GM19438 (cell line): Measurements from ENCODE around the gene SLC13A3.

Source experiments
- ATAC-seq: cut with Tn5 transposase; IDR thresholded peaks from one replicate; pipeline ENCODE4 v1.9.1; 2021; ENCODE audit warnings: low read depth; ENCODE audit not compliant: unreplicated experiment

The SLC13A3 gene

DNA sequence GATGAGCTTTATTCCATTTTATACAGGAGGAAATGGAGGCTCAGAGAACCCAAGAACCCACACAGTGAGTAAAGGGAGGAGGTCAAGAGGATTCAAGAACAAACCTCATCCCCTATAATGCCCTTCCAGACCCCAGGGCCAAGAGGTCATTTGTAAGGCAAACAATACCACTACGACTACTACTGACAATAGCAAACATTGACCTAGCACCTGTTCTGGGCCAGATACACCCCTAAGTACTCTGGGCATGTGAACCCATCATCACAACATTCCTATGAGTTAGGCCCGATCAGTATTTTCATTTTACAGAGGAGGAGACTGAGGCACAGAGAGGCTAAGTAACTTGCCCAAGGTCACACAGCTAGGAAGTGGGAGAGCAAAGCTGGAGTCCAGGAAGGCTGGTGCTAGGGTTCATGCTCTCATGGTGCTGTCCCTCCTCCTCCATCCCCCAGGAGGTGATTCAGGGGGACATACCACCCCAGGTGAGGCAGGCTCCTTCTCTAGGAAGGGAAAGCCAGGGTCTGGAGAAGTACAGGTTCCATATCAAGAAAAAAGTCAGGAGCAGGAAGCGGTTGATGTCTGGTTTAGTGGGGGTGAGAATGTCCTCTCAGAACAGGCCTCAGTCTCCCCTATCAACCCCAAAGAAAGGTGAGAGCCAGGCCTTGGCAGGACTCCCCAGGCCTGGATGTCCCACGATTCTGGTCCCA lies 13.7 kb downstream of the SLC13A3 start:
- ATAC-seq, result no peak

DNA sequence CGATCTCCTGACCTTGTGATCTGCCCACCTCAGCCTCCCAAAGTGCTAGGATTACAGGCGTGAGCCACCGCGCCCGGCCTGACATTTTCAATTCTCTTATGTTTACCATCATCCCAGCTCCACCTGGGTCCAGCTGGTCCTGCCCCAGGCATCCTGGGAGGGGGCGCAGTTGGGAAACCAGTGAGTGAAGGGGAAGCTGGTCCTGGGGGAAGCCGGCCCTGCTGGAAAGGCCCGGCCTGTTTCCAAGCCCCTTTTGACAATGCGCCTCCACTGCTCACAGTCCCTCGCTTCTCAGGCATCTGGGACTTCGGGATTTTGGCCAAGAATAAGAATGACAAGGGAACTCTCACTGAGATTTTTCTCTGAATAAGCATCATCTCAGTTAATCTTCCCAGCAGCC lies 14.2 kb downstream of the SLC13A3 start:
- no peak for ATAC-seq

DNA sequence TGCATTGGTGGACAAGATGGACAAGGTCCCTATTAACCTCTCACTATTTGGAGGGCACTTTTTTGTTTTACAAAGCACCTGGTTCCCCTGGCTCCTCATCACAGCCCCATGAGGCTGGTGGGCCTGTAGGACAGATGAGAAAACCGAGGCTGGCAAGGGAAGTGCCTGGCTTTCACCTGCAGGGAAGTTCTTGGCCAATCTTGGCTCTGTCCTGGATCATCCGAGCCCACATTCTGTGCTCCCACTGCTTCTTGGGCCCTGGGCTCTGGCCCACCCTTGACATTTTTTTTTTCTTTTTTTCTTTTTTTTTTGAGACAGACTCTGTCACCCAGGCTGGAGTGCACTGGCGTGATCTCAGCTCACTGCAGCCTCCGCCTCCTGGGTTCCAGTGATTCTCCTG lies 14.7 kb downstream of the SLC13A3 start:
- no peak for ATAC-seq

DNA sequence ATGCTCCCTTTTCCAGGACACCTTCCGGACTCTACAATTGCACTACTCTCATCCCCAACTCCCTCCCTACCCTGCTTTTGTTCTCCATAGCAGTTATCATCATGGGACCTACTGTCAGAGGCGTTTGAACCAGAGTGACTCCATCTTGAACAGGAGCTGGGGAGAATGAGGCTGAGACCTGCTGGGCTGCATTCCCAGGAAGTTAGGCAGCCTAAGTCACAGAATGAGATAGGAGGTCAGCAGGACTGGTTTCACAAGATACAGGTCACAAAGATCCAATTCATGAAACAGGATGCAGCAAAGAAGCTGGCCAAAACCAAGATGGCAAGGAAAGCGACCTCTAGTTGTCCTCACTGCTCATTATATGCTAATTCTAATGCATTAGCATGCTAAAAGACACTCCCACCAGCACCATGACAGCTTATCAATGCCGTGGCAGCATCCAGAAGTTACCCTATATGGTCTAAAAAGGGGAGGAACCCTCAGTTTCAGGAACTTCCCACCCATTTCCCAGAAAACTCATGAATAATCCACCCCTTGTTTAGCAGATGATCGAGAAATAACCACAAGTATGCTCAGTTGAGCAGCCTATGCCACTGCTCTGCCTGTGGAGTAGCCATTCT lies 15.6 kb downstream of the SLC13A3 start:
- no peak for ATAC-seq

DNA sequence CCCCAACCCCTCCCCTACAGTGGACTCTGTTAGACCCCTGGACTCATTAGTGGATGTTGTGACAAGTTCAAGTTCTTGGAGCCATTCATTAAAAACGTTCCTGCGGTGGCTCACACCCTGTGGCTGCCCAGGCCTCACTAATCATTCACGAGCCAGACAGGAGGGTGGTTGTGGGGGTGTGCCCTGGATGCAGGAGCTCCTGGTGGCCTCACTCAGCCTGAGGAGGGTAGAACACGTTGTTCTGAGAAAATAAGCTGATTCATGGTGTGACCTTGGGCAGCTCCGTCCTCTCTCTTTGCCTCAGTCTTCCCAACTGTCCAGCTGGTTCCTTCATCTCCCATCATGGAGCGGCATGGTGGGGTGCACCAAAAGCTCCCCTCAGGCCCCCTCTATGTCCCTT lies 16.7 kb downstream of the SLC13A3 start:
- no peak for ATAC-seq

DNA sequence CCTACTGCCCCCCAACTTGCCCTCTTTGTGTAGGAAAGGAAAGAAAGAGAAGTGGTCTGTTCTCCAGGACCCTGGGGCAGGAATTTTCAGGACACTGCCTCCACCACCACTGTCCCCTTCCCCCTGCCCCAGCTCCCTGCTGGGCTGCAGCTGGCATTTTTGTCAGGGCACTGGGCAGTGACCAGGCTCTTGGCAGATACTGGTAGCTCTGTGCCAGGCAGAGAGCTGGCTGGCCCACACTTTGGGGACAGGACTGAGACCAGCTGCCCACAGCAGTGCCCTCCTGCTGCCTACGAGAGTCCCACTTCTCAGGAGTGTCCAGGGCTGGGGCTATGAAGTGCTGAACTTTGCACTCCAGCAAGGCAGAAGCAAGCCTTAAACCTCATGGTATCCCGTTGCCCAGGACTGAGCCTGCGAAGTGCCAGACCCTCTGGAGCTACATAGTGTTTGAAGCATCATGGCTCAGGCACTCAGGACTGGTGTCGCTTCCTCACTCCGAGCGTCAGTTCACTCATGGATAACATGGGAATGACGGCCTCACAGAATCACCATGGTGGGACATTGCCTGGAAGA lies 19.3 kb downstream of the SLC13A3 start:
- ATAC-seq, result no peak

DNA sequence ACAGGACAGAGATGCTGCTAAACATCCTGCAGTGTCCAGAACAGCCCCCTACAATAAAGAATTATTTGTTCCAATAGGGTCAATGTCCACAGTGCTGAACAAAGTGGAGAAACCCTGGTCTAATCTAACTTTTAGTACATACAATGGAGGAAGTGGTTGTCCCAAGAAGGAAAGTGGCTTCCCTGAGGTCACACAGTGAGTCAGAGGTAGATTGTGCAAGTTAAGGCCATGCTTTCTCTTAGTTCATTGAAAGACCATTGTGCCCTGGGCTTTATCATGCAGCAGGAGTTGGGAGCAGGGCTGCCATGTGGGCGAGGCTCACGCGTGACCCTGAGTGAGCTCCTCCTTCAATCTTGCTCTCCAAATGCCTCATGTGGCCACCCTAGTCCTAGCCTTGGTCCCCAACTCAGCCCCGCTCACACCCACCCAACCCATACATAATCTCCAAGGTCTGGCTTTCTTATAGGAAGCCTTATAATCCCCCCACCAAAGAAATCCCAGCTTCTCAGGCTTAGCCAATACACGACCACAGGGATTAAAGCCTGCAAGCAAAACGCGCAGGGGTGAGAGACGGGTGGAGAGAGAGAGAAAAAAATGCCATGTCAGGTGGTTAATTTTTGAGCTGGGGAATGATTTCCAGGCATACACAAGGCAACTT lies 19.9 kb downstream of the SLC13A3 start:
- no peak for ATAC-seq

DNA sequence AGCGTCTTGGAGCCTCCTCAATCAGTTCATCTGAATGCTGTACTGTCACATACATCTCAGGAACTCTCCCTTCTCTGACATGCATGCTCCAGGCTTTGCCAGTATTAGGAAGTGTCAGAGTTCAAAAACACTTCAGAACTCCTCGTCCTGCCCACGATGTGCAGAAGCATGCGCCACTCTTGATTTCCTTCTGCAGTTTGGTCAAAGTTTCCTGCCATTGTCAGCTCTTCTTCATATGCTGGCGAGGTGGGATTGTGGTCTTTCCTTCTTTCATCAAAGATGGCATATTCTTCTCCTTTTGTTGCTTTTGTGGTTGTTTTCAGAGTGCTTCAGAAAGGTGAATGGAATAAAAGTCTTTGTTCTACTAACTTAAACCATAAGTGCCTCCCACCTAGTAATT lies 21.0 kb downstream of the SLC13A3 start:
- ATAC-seq, result no peak

DNA sequence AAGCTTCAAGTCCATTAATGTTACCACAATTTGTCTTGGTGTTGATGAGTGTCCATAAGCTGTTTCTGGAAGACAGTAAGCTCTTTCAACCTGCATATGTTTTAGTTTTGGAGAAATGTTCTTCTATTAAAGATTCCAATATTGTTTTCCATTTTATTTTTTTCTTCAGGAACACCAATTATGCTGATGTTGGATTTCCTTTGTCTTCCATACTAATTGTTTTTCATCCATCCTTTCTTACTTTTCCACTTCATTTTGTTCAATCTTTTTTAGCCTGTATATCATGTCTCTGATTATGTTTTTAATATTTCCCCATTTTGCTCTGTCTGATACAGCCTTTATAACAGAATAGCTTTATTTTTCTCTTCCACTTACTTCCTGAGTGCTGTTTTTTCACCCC lies 21.9 kb downstream of the SLC13A3 start:
- ATAC-seq, result no peak

DNA sequence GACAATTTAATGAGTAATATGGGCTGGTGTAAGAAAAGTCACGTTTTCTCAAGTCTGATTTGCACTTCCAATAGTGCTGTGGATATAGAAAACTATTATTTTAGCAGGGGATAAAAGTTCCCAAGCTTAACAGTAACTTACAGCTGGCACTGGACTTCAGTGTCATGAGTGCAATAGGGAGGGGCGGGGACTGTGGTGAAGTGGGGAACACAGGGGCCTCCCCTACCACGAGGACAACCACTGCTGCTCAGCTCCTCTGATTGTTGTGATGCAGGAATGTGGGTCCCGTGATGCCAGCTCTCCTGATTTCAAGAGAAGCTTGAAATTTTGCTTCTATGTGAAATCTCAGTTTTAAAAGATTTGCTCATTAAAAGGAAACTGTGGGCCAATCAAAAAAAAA lies 24.0 kb downstream of the SLC13A3 start:
- no peak for ATAC-seq

DNA sequence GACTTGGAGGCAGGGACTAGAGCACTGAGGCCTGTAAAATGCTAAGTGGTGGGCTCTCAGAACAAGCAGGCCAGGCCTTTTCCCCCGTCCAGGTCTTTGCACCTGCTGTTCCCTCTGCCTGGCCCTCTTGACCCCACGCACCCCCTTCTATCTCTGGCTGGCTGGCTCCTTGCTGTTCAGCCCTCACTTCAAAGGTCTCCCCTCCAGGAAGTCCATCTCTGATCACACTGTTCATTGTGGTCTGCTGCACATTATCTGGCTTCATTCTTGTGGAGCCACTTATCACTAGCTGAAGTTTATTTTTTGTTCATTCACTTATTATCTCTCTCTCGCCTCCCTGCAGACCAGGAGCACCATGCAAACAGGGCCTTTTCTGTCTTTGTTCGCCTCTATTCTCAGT lies 24.5 kb downstream of the SLC13A3 start:
- ATAC-seq, result no peak

DNA sequence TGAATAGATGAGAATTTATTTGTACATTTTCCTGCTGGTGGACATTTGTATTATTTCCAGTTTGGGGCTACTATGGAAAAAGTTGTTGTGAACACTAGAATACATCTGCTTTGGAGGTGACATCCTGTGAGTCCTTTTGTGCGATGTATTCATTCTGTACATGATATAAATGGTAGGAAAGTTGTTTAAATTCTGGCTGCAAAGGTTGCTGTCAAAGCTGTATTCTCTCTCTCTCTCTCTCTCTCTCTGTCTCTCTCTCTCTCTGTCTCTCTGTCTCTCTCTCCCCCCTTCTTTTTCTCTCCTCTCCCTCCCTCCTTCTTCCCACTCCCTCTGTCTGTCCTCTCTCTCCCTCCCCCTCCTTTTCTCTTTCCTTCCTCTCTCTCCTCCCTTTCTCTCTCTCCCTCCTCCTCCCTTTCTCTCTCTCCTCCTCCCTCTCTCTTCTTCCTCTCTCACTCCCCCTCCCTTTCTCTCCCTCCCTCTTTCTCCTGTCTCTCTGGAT lies 25.3 kb downstream of the SLC13A3 start:
- no peak for ATAC-seq

DNA sequence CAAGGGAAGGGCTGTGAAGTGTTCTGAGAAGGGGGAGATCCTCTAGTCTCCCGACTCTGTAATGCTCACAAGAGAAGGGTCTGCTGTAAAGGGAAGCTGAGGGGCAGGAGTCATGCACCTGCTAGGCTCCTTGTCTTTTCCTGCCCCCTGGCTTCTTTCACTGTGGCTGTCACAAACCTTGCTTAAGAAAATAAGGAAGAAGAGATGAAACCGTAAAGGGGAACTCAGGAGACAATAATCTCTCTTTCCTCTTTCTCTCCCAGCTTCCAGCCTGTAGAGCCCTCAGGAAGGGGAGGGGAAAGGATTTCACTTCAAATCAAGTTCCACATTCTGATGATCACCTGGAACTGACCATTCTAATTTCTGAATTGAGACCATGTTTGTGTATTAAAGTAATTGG lies 26.3 kb downstream of the SLC13A3 start:
- no peak for ATAC-seq

DNA sequence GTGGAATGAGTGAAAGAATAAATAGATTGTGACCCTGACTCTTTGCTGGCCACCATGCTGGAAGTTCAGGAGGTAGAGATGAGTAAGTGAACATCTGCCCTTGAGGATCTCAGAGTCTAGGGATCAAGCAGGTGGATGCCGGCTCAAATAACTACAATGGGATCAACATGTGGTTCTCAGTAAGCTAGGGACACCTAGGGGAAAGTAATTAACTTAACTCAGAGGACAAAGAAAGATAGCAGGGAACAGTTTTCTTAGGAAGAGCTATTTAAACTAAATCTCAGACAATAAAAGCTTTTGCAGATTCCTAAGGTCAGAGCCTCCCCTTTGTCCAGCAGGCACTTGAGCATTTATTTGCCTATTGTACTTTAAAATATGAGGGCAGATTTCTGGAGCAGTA lies 29.1 kb downstream of the SLC13A3 start:
- ATAC-seq, result no peak

DNA sequence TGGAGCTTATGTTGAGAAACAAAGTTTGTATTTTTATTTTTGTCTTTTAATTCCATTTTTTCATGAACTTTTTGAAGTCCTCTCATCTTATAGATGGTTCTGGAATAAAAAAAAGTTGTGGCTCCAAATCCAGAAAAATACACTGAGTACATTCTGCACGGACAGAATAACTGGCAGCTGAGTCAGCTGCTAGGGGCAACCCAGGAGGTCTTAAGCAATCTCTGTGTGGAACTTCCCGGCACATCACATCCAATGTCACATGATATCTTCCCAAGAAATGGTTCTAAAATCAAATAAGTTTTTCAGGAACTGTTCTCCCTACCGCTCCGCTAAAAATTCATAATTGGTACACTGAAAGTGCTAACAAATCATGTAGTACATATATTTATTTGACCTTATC lies 29.8 kb downstream of the SLC13A3 start:
- ATAC-seq, result no peak

DNA sequence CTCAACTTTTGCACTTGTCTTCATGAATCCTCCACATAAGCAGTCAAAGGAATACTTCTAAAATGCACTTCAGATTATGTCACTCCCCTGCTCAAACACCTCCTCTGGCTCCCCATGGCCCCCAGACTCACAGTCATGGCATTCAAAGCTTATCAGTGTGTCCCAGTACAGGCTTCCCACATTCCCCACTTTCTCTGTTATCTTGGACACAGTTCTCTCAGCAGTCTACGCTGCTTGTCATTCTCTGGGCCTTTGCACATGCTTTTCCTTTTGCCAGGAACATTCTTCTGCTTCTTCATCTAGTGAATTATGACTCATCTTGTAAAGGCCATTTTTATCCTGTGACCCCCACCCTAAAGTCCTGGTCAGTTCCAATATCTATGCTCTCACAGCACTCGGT lies 31.8 kb downstream of the SLC13A3 start:
- ATAC-seq, result no peak

DNA sequence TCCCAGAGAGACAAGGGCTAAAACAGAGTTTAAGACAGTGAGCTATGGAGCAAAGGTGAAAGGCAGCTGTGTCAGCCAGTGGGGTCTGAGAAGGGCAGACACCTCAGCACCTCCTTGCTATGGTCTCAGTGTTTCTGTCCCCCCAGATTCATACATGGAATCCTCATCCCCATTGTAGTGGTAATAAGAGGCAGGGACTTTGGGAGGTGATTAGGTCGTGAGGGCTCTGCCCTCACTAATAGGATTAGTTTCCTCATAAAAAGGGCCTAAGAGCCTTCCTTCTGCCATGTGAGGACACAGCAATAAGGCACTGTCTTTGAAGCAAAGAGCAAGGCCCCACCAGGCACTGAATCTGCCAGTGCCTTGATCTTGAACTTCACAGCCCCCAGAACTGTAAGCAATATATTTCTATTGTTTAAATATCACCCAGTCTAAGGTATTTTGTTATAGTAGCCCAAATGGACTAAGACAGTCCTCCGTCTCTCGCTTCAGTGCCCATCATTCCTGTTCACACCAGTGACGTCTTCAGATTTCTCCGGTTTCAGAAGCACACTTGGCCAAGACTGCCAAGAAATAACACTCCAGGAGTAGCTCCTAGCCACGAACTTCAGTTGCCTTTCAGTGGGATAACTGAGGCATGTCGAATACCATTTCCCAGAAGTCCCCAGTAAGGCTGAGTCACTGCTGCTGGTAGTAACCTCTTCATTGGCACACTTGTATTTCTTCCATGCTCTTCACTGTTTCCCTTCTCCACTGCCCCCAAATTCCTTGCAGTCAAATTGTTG lies 32.8 kb downstream of the SLC13A3 start:
- no peak for ATAC-seq

DNA sequence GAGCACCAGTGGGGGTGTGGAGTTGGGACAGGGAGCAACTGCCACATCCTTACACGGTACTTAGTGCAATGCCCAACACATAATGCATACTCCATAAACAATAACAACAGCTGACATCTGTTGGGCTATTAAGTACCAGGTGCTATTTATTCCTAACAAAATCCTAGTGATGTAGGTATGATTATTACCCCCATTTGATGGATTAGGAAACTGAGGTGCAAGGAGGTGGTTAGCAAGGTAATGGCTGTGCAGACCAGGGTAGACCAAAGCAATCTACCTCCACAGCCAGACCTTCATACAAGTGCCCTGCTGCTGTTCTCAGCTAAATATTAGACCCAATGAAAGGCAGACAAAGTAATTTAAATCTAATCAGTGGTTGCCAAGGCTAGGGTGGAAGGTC lies 36.8 kb downstream of the SLC13A3 start:
- ATAC-seq, result no peak

DNA sequence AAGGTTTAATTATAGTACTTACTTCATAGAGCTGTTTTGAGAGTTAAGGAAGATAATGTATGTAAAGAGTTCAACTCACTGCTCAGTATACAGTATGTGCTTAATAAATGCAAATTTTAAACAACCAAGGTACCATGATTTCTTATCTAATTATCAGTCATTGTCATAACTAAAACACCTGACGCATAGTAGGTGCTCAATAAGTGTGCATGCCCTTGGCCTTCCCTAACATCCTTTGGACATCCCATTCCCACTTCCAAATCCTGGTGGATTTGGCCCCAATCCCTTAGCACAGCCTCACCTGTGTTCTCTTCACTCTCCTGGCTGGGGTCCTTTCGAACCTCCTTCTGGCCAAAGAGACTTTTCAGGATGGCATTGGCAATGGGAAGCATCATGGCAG lies 41.1 kb downstream of the SLC13A3 start:
- ATAC-seq, result no peak

DNA sequence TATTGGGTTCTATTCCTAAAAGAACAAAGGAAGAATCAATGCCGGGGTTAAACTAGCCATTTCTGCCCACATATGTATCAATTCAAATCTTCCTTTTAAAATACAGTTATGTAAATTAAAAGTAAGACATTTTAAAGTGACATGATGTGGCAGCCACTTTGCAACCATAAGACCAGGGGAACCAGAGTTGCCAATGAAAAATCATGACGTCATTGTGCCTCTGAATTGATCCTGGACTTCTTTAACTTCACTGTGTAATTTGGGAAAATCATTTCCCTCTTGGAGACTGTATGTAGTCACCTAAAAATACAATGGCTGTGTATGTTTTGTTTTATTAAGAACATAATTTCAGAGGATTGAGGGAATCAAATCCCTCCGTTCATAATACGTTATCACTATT lies 42.2 kb downstream of the SLC13A3 start:
- no peak for ATAC-seq
